NB4 (cell line): ENCODE data around the gene LRFN2.

Experiments used
- MYC ChIP-seq: IDR thresholded peaks from 2 replicates; pipeline ENCODE4 v1.6.1; 2011; ENCODE audit warnings: low read depth, low read length
- POLR2A ChIP-seq: IDR thresholded peaks from 2 replicates; pipeline ENCODE4 v1.6.1; 2011; ENCODE audit warnings: mild to moderate bottlenecking; ENCODE audit not compliant: insufficient read length; ENCODE audit errors: extremely low read depth
- TF ChIP-seq, protein P1 (sequence below): IDR thresholded peaks from one replicate; pipeline ENCODE4 v1.5.1; 2012; ENCODE audit warnings: low read depth, low read length
- TF ChIP-seq, protein P2 (sequence below): IDR thresholded peaks from 2 replicates; pipeline ENCODE4 v1.6.1; 2011; ENCODE audit warnings: low read depth, low read length

DNA sequence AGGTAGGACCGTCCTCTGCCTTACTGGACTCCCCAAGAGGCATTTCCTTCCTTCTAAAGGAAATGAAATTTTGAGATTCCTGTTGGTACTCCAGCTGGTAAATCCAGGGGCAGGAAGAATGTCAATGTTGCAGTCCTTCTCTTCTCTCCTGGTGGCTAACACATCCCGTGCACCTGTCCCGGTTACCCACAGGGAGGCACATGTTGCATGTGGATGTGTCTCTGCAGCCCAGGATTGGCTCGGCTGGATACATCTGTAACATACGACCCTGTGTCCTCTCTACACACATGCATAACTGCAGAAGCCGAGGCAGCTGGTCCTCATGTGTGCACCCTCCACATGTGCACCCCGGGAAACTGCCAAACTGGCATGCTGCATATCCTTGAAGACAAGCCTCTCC, 1.3 kb upstream of the LRFN2 start:
- TF ChIP-seq, protein P1, sequence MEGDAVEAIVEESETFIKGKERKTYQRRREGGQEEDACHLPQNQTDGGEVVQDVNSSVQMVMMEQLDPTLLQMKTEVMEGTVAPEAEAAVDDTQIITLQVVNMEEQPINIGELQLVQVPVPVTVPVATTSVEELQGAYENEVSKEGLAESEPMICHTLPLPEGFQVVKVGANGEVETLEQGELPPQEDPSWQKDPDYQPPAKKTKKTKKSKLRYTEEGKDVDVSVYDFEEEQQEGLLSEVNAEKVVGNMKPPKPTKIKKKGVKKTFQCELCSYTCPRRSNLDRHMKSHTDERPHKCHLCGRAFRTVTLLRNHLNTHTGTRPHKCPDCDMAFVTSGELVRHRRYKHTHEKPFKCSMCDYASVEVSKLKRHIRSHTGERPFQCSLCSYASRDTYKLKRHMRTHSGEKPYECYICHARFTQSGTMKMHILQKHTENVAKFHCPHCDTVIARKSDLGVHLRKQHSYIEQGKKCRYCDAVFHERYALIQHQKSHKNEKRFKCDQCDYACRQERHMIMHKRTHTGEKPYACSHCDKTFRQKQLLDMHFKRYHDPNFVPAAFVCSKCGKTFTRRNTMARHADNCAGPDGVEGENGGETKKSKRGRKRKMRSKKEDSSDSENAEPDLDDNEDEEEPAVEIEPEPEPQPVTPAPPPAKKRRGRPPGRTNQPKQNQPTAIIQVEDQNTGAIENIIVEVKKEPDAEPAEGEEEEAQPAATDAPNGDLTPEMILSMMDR, result no peak
- no peak for TF ChIP-seq POLR2A
- no peak for TF ChIP-seq MYC
- TF ChIP-seq, protein P2, sequence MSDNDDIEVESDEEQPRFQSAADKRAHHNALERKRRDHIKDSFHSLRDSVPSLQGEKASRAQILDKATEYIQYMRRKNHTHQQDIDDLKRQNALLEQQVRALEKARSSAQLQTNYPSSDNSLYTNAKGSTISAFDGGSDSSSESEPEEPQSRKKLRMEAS, result no peak
